IPS DF 6.9 (cell line): Measurements from ENCODE around the gene GPR107.

Source experiments
- DNase-seq: peaks from one replicate; pipeline ENCODE4 v3.0.0-alpha.2; 2013; ENCODE audit warnings: low read depth, low spot score
- H3K27ac ChIP-seq: one replicate; pipeline ENCODE4 v1.5.1; 2013; ENCODE audit warnings: low read length, control low read depth
- H3K27me3 ChIP-seq: 2 replicates; pipeline ENCODE4 v1.6.1; 2013; ENCODE audit warnings: mild to moderate bottlenecking, low read length; ENCODE audit not compliant: control insufficient read depth, insufficient read depth
- H3K36me3 ChIP-seq: 2 replicates; pipeline ENCODE4 v1.6.1; 2013; ENCODE audit warnings: low read length; ENCODE audit not compliant: control insufficient read depth, insufficient read depth
- H3K4me1 ChIP-seq: 2 replicates; pipeline ENCODE4 v1.6.1; 2013; ENCODE audit warnings: low read length; ENCODE audit not compliant: control insufficient read depth, insufficient read depth
- H3K4me3 ChIP-seq: 2 replicates; pipeline ENCODE4 v1.5.1; 2013; ENCODE audit warnings: mild to moderate bottlenecking, low read length
- H3K9me3 ChIP-seq: 2 replicates; pipeline ENCODE4 v1.6.1; 2013; ENCODE audit warnings: low read length, inconsistent platforms; ENCODE audit not compliant: control insufficient read depth, insufficient read depth
- WGBS: extraction: QIAGEN DNeasy Blood & Tissue Kit; methylation state at CpG from one replicate; pipeline ENCODE4 v1.1.7; 2013; ENCODE audit warnings: mixed read lengths, missing lambda C conversion rate; ENCODE audit not compliant: insufficient read length, insufficient coverage; 5-methylcytosine and 5-hydroxymethylcytosine counted together

GPR107 gene

DNA sequence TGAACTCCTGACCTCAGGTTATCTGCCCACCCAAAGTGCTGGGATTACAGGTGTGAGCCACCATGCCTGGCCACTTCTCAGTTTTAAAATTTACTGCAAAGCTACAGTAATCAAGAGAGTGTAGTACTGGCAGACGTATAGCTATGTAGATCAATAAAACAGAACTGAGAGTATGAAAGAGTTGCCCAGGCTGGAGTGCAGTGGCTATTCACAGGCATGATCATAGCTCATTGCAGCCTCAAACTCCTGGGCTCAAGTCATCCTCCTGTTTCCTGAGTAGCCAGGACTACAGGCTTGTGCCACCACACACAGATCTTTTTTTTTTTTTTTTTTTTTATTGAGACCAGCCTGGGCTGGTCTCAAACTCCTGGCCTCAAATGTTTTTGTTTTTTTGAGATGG is 92.0 kb downstream of the GPR107 start:
- no peak for DNase-seq
- no peaks in the 10 kb centered on the region for H3K27me3 ChIP-seq
- H3K4me3 ChIP-seq: no peak overlapping the region
- WGBS: no CpG with 5 or more reads among the region's 1 CpG
- H3K9me3 ChIP-seq: no peaks in the 10 kb centered on the region
- H3K36me3 ChIP-seq: no peaks in the 10 kb centered on the region
- no peaks in the 10 kb centered on the region; the same call in 1 of the 2 replicates for H3K4me1 ChIP-seq
- H3K27ac ChIP-seq: no peak overlapping the region

DNA sequence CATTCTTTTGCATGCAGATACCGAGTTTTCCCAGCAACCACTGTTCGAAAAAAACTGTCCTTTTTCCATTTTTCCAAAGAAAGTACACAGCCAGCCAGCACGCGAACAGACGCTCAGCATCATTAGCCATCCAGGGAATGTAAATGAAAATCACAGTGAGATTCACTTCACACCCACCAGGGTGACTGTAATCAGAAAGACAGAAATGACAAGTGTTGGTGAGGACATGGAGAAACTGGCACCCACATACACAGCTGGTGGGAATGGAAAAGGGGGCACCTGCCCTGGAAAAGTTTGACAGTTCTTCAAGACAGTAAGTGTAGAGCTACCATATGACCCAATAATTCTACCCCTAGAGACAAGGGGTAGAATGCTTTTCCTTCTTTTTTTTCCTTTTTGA is 93.5 kb downstream of the GPR107 start:
- Histone ChIP-seq H3K36me3 (no peaks in the 10 kb centered on the region), H3K27ac (no peak overlapping the region), H3K9me3 (no peaks in the 10 kb centered on the region), H3K4me1 (no peaks in the 10 kb centered on the region; the same call in 1 of the 2 replicates), H3K27me3 (no peaks in the 10 kb centered on the region), H3K4me3 (no peak overlapping the region)
- WGBS: no CpG with 5 or more reads among the region's 5 CpGs
- DNase-seq: no peak

- no peaks in the 10 kb centered on the region for H3K27me3 ChIP-seq
- H3K4me3 ChIP-seq: no peak overlapping the region
- H3K27ac ChIP-seq: no peak overlapping the region
- WGBS: no CpG with 5 or more reads among the region's 3 CpGs
- no peaks in the 10 kb centered on the region for H3K36me3 ChIP-seq
- no peak for DNase-seq
- H3K9me3 ChIP-seq: no peaks in the 10 kb centered on the region
- H3K4me1 ChIP-seq: no peaks in the 10 kb centered on the region
Measured at GRCh38 chr9:130147910-130148309, 94.2 kb downstream of the GPR107 start.

GRCh38 chr9:130149031-130149430 is 95.3 kb downstream of the GPR107 start:
- no peaks in the 10 kb centered on the region for H3K4me1 ChIP-seq
- no peaks in the 10 kb centered on the region for H3K27me3 ChIP-seq
- no peaks in the 10 kb centered on the region for H3K9me3 ChIP-seq
- WGBS: no CpG with 5 or more reads among the region's 5 CpGs
- no peaks in the 10 kb centered on the region for H3K36me3 ChIP-seq
- H3K27ac ChIP-seq: no peak overlapping the region
- no peak overlapping the region for H3K4me3 ChIP-seq
- DNase-seq: no peak

- Histone ChIP-seq H3K4me3 (no peak overlapping the region), H3K27ac (no peak overlapping the region), H3K4me1 (no peaks in the 10 kb centered on the region), H3K9me3 (no peaks in the 10 kb centered on the region), H3K36me3 (no peaks in the 10 kb centered on the region), H3K27me3 (no peaks in the 10 kb centered on the region)
- WGBS: no CpG with 5 or more reads among the region's 5 CpGs
- no peak for DNase-seq
Measured at GRCh38 chr9:130149654-130150286, 96.1 kb downstream of the GPR107 start.

- no peak for DNase-seq
- WGBS: no CpG with 5 or more reads among the region's 14 CpGs
Measured at GRCh38 chr9:130150779-130151382, 97.2 kb downstream of the GPR107 start.

DNA sequence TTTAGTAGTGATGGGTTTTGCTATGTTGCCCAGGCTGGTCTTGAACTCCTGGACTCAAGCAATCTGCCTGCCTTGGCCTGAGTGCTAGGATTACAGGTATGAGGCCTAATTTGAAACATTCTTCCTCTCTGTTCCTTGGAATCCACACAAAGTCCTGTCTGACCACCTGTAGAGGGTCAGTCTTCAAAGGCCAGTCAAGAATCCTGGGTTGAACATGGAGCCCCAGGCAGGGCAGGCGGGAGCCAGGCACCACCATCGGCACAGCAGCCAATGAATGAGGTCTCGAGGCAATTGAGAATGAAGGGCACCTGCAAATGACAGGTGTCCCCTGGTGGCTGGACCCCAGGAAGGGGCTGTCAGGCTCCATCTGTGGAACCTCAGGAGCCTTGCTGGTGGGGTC is 101.1 kb downstream of the GPR107 start:
- H3K4me3 ChIP-seq: no peak overlapping the region
- DNase-seq: no peak
- no peaks in the 10 kb centered on the region for H3K9me3 ChIP-seq
- H3K36me3 ChIP-seq: no peaks in the 10 kb centered on the region
- no peaks in the 10 kb centered on the region for H3K4me1 ChIP-seq
- no CpG with 5 or more reads among the region's 3 CpGs for WGBS
- H3K27ac ChIP-seq: no peak overlapping the region
- no peaks in the 10 kb centered on the region for H3K27me3 ChIP-seq

More at GRCh38 chr9:130150779-130151382, 97.2 kb downstream of the GPR107 start:
- Histone ChIP-seq H3K36me3 (no peaks in the 10 kb centered on the region), H3K27ac (no peak overlapping the region), H3K27me3 (no peaks in the 10 kb centered on the region), H3K9me3 (no peaks in the 10 kb centered on the region), H3K4me3 (no peak overlapping the region), H3K4me1 (no peaks in the 10 kb centered on the region)

GRCh38 chr9:130155647-130156046 is 101.9 kb downstream of the GPR107 start:
- Histone ChIP-seq H3K27ac (no peak overlapping the region), H3K9me3 (no peaks in the 10 kb centered on the region), H3K4me1 (no peaks in the 10 kb centered on the region), H3K27me3 (no peaks in the 10 kb centered on the region), H3K36me3 (no peaks in the 10 kb centered on the region), H3K4me3 (no peak overlapping the region)
- no peak for DNase-seq
- no CpG with 5 or more reads among the region's 12 CpGs for WGBS

DNA sequence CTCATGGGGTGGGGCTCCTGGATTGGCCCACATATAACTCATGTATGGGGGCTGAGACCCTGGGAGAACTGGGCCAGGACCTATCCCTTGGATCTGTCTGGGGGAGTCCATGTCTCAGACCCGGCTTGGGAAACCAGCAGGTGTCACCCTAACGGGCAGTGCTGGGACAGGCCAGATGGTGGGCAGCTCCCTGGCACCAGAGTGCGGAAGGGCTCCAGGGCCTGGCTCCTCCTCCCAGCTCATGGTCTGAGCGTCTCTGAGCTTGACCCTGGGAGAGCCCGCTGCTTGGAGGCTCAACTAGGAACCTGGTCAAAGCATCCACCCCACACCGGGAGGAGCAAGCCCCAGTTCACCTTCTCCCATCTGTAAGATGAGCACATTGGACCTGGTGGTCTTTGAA is 103.0 kb downstream of the GPR107 start:
- DNase-seq: no peak
- H3K4me3 ChIP-seq: no peak overlapping the region
- H3K9me3 ChIP-seq: no peaks in the 10 kb centered on the region
- H3K27ac ChIP-seq: no peak overlapping the region
- no CpG with 5 or more reads among the region's 6 CpGs for WGBS
- H3K27me3 ChIP-seq: no peaks in the 10 kb centered on the region
- no peaks in the 10 kb centered on the region for H3K36me3 ChIP-seq
- no peaks in the 10 kb centered on the region for H3K4me1 ChIP-seq

DNA sequence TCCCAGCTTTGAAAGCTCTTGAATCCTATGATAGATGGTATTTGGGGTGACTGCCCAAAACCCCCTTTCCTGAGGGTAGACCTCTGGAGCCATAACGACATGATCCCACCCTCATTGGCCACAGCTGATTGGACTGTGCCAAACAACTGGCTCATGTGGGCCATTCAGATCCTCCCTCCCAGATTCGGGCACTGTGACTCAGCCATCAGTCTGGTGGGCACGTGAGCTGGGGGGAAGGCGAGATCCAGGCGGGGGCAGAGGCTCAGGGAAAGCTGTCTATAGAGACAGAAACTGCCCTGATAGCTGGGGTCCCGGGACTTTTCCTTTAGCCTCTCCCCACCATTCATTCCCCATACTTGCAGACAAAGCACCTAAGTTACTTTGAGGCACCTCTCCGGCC is 103.4 kb downstream of the GPR107 start:
- Histone ChIP-seq H3K4me3 (no peak overlapping the region), H3K4me1 (no peaks in the 10 kb centered on the region), H3K36me3 (no peaks in the 10 kb centered on the region), H3K9me3 (no peaks in the 10 kb centered on the region), H3K27ac (no peak overlapping the region), H3K27me3 (no peaks in the 10 kb centered on the region)
- WGBS: no CpG with 5 or more reads among the region's 7 CpGs
- no peak for DNase-seq

DNA sequence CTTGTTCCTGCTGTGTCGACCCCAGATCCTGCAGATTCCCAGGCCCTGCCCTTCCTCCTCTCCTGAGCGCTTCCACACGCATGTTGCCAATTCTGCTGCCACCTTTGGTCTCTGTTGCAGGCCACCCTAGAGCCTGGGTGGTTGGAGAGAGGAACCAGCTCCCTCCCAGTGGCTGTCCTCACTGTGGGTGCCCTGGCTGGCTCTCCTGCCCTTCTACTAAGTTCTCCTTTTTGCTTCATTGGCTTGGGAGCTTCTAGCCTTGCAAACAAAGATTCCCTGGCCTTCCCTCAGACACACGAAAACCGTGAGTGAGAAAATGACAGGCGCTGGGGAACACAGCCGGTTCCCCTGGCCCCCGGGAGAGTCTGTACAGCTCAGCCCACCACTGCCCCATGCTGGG is 104.3 kb downstream of the GPR107 start:
- Histone ChIP-seq H3K27ac (no peak overlapping the region), H3K27me3 (no peaks in the 10 kb centered on the region), H3K9me3 (no peaks in the 10 kb centered on the region), H3K36me3 (no peaks in the 10 kb centered on the region), H3K4me3 (no peak overlapping the region), H3K4me1 (no peaks in the 10 kb centered on the region)
- no peak for DNase-seq
- WGBS: no CpG with 5 or more reads among the region's 8 CpGs
